Mesenteric fat pad (tissue), 1 donor: ENCODE data around the gene SNRNP70. TPM values are rescaled to one million over a fixed set of nuclear protein-coding genes. Genes with fewer than 3 reads are reported as not detected.

Source experiments
- total RNA-seq: library from RNA; stranded (reverse); fragmentation: NEBNext Ultra II Directional; extraction: Animal tissue kit (Norgen Biotek cat#: 25700); gene quantifications from one replicate; pipeline ENCODE4 v1.2.1, GENCODE V29; 2021
- donor health status: DM: yes; HTN: yes; CAD: no.

The SNRNP70 gene
- total RNA-seq, 1 donor from 2014 or later = 148 TPM

Other genes starting within 250 kb of the SNRNP70 start
- gene HSD17B14, start 249.0 kb upstream of the SNRNP70 start, total RNA-seq = 9.4 TPM
- 44.9 TPM for gene PLEKHA4, start 216.8 kb upstream of the SNRNP70 start, total RNA-seq
- 152 TPM for gene PPP1R15A, start 213.0 kb upstream of the SNRNP70 start, total RNA-seq
- gene TULP2, start 186.7 kb upstream of the SNRNP70 start, total RNA-seq = not detected
- gene NUCB1, start 185.1 kb upstream of the SNRNP70 start, total RNA-seq = 304 TPM
- gene DHDH, start 151.8 kb upstream of the SNRNP70 start, total RNA-seq = 0.61 TPM
- 71.8 TPM for gene BAX, start 130.6 kb upstream of the SNRNP70 start, total RNA-seq
- 9,334 TPM for gene FTL, start 120.1 kb upstream of the SNRNP70 start, total RNA-seq
- 82.0 TPM for gene GYS1, start 92.1 kb upstream of the SNRNP70 start, total RNA-seq
- gene RUVBL2, start 91.6 kb upstream of the SNRNP70 start, total RNA-seq = 40.0 TPM
- gene LHB, start 68.4 kb upstream of the SNRNP70 start, total RNA-seq = not detected
- gene CGB3, start 61.1 kb upstream of the SNRNP70 start, total RNA-seq = not detected
- gene CGB2, start 53.6 kb upstream of the SNRNP70 start, total RNA-seq = not detected
- not detected for gene CGB1, start 48.6 kb upstream of the SNRNP70 start, total RNA-seq
- not detected for gene CGB5, start 41.6 kb upstream of the SNRNP70 start, total RNA-seq
- not detected for gene CGB8, start 36.3 kb upstream of the SNRNP70 start, total RNA-seq
- gene CGB7, start 27.7 kb upstream of the SNRNP70 start, total RNA-seq = not detected
- not detected for gene NTF4, start 20.6 kb upstream of the SNRNP70 start, total RNA-seq
- not detected for gene KCNA7, start 12.8 kb upstream of the SNRNP70 start, total RNA-seq
- gene LIN7B, start 28.9 kb downstream of the SNRNP70 start, total RNA-seq = 4.2 TPM
- gene C19orf73, start 33.7 kb downstream of the SNRNP70 start, total RNA-seq = not detected
- gene PPFIA3, start 34.1 kb downstream of the SNRNP70 start, total RNA-seq = 3.1 TPM
- 1.3 TPM for gene HRC, start 69.9 kb downstream of the SNRNP70 start, total RNA-seq
- gene TRPM4, start 72.3 kb downstream of the SNRNP70 start, total RNA-seq = 17.0 TPM
- 3.1 TPM for gene SLC6A16, start 239.7 kb downstream of the SNRNP70 start, total RNA-seq
- 32.1 TPM for gene CD37, start 250.0 kb downstream of the SNRNP70 start, total RNA-seq